Measurements from ENCODE around the gene DBT. TPM values are rescaled to one million over a fixed set of nuclear protein-coding genes. Genes with fewer than 3 reads are reported as not detected.

DBT gene
- total RNA-seq, 1 donor from 2014 or later: 18.0 TPM

GRCh38 chr1:100141192-100141591 lies 108.4 kb downstream of the DBT start:
- Mint-ChIP-seq H3K9me3 (no peaks in the 10 kb centered on the region), H3K4me3 (no peak overlapping the region), H3K27ac (no peak overlapping the region), H3K4me1 (no peaks in the 10 kb centered on the region), H3K36me3 (peaks cover 48% of the 10 kb centered on the region), H3K27me3 (ENCODE audit: low read depth) (no peaks in the 10 kb centered on the region)
- no peak for TF ChIP-seq CTCF (IDR thresholded peaks at IDR 0.05; ENCODE audit: unreplicated experiment)
- DNase-seq (ENCODE audit: low spot score in 2 of 2, unreplicated experiment in 2 of 2): no peak

- Mint-ChIP-seq H3K27ac (no peak overlapping the region), H3K4me1 (peaks cover 15% of the 10 kb centered on the region), H3K9me3 (no peaks in the 10 kb centered on the region), H3K36me3 (peaks cover 31% of the 10 kb centered on the region), H3K4me3 (no peak overlapping the region), H3K27me3 (ENCODE audit: low read depth) (no peaks in the 10 kb centered on the region)
- no peak for TF ChIP-seq CTCF (IDR thresholded peaks at IDR 0.05; ENCODE audit: unreplicated experiment)
- no peak for DNase-seq (ENCODE audit: low spot score in 2 of 2, unreplicated experiment in 2 of 2)
Measured at GRCh38 chr1:100137602-100138001, 112.0 kb downstream of the DBT start.

Small RNA genes within 50 kb of the gene (microRNA-seq; reads per million reads assigned to microRNA genes)
- gene MIR553: not detected

Other genes starting within 250 kb of the DBT start
- gene SASS6, start 116.9 kb downstream of the DBT start, total RNA-seq: 5.9 to 6.7 TPM (median 6.2 TPM) in 3 replicates
- gene TRMT13, start 116.7 kb downstream of the DBT start, total RNA-seq: 24.7 to 28.5 TPM (median 28.5 TPM) in 3 replicates
- 1.7 to 2.0 TPM (median 1.9 TPM) in 3 replicates for gene LRRC39, start 71.6 kb downstream of the DBT start, total RNA-seq
- 32.6 to 34.3 TPM (median 33.7 TPM) in 3 replicates for gene RTCA, start 16.4 kb upstream of the DBT start, total RNA-seq
- gene CDC14A, start 102.7 kb upstream of the DBT start, total RNA-seq: 19.5 to 21.4 TPM (median 20.1 TPM) in 3 replicates

Measured in mesothelial cell of epicardium (in vitro differentiated cells).